ENCODE data around the gene KNTC1. TPM values are rescaled to one million over a fixed set of nuclear protein-coding genes. Genes with fewer than 3 reads are reported as not detected.
"Not testable (repeated sequence)": the region's sequence is repeated elsewhere in the genome, so short reads cannot be mapped to it uniquely, and the experiment has no call there.

The KNTC1 gene
- total RNA-seq, 2 donors from 2014 or later: 163 to 199 TPM

- H3K36me3 Mint-ChIP-seq; DNase-seq (ENCODE audit: low spot score in 2 of 2); ATAC-seq; H3K9me3 Mint-ChIP-seq; H3K27ac Mint-ChIP-seq: not testable (repeated sequence)
Measured at GRCh38 chr12:122653291-122653690, 126.2 kb downstream of the KNTC1 start.

- H3K9me3 Mint-ChIP-seq: no peaks in the 10 kb centered on the region
- H3K27ac Mint-ChIP-seq: no peak overlapping the region
- ATAC-seq (no peak), DNase-seq (ENCODE audit: low spot score in 2 of 2) (no peak)
- no peaks in the 10 kb centered on the region for H3K36me3 Mint-ChIP-seq
Measured at GRCh38 chr12:122656298-122656697, 129.2 kb downstream of the KNTC1 start.

- DNase-seq (ENCODE audit: low spot score in 2 of 2) (no peak), ATAC-seq (peak in 1 of 2 donors; percentile 22)
- H3K27ac Mint-ChIP-seq: no peak overlapping the region
- no peaks in the 10 kb centered on the region for H3K36me3 Mint-ChIP-seq
- no peaks in the 10 kb centered on the region for H3K9me3 Mint-ChIP-seq
Measured at GRCh38 chr12:122659579-122659978, 132.5 kb downstream of the KNTC1 start.

GRCh38 chr12:122661246-122661645, 134.2 kb downstream of the KNTC1 start:
- no peaks in the 10 kb centered on the region for H3K36me3 Mint-ChIP-seq
- DNase-seq (ENCODE audit: low spot score in 2 of 2) (no peak), ATAC-seq (no peak)
- no peak overlapping the region for H3K27ac Mint-ChIP-seq
- no peaks in the 10 kb centered on the region for H3K9me3 Mint-ChIP-seq

- ATAC-seq: no peak
- DNase-seq (ENCODE audit: low spot score in 2 of 2): no peak
- H3K36me3 Mint-ChIP-seq: no peaks in the 10 kb centered on the region
- no peak overlapping the region for H3K27ac Mint-ChIP-seq
- H3K9me3 Mint-ChIP-seq: no peaks in the 10 kb centered on the region
Measured at GRCh38 chr12:122661938-122662337, 134.9 kb downstream of the KNTC1 start.

- ATAC-seq (no peak), DNase-seq (ENCODE audit: low spot score in 2 of 2) (no peak)
- no peak overlapping the region for H3K27ac Mint-ChIP-seq
- H3K9me3 Mint-ChIP-seq: no peaks in the 10 kb centered on the region
- no peaks in the 10 kb centered on the region for H3K36me3 Mint-ChIP-seq
Measured at GRCh38 chr12:122665349-122665748, 138.3 kb downstream of the KNTC1 start.

DNA sequence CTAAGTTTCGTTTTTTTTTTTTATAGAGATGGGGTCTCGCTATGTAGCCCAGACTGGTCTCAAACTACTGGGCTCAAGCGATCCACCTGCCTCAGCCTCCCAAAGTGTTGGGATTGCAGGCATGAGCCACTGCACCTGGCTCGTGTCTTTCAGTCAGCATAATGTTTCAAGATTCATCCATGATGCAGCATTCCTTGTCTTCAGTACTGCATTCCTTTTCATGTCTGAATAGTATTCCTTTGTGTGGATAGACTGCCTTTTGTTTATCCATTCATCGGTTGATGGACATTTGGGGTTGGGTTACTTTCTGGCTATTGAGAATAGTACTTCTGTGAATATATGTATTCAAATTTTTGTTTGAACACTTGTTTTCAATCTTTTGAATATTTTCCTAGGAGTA, 138.7 kb downstream of the KNTC1 start:
- ATAC-seq (no peak), DNase-seq (ENCODE audit: low spot score in 2 of 2) (no peak)
- no peaks in the 10 kb centered on the region for H3K9me3 Mint-ChIP-seq

GRCh38 chr12:122668268-122668667, 141.2 kb downstream of the KNTC1 start:
- DNase-seq (ENCODE audit: low spot score in 2 of 2): no peak
- Mint-ChIP-seq H3K9me3 (no peaks in the 10 kb centered on the region), H3K36me3 (no peaks in the 10 kb centered on the region), H3K27ac (no peak overlapping the region)
- peak in 1 of 2 donors; percentile 58 for ATAC-seq

More for the DNA sequence above, 138.7 kb downstream of the KNTC1 start:
- H3K36me3 Mint-ChIP-seq: no peaks in the 10 kb centered on the region
- H3K27ac Mint-ChIP-seq: no peak overlapping the region

DNA sequence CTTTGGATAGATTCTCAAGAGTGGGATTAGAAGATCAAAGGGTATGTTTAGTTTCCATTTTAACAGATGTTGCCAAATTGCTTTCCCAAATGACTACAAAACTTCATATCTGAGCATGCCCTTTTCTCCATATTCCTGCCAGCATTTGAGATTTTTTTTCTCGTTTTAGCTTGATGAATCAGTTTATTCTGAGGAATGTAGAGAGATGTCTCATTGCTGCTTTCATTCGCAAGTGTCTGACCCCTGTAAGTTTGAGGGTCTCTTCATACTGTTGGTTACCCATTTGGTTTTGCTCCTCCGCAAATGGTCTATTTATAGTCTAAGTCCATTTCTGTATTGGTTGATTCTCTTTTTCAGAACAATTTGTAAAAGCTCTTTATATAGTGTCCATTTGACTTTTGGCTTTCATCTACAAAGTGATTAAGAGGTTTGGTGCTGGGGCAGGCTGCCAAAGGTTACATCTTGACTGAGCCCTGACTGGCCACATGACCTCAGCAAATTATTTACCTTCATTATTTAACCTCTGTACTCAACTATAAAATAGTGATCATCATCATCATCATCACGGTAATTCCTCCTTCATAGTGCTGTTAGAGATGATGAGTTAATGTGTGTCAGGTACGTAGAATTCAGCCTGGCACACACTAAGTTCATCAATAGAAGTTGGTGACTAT, 142.5 kb downstream of the KNTC1 start:
- ATAC-seq: no peak
- no peaks in the 10 kb centered on the region for H3K36me3 Mint-ChIP-seq

DNA sequence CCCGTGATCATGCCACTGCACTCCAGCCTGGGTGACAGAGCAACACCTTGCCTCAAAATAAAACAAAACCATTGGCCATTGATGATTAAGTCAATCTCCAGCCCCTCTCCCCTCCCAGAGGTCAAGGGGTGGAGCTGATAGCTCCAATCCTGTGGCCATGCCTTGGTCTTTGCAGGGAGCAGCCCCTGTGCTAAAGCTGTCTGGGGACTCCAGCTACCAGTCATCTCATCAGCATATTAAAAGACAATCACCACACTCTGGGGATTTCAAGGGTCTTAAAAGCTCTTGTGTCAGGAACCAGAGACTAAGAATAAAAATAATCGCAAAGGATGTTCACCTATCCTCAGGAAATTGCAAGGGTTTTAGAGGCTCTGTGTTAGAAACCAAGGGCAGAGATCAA, 145.5 kb downstream of the KNTC1 start:
- DNase-seq (ENCODE audit: low spot score in 2 of 2) (no peak), ATAC-seq (no peak)
- Mint-ChIP-seq H3K36me3 (no peaks in the 10 kb centered on the region), H3K27ac (no peak overlapping the region), H3K9me3 (no peaks in the 10 kb centered on the region)

More for the DNA sequence above, 142.5 kb downstream of the KNTC1 start:
- Mint-ChIP-seq H3K27ac (no peak overlapping the region), H3K9me3 (no peaks in the 10 kb centered on the region)
- no peak for DNase-seq (ENCODE audit: low spot score in 2 of 2)

Other genes with a start within 250 kb of the KNTC1 start
- 10 to 100 TPM; 40.7 to 69.0 TPM for gene CLIP1, start 104.6 kb upstream of the KNTC1 start, total RNA-seq
- 10 to 100 TPM; 36.7 to 46.2 TPM for gene ZCCHC8, start 26.3 kb upstream of the KNTC1 start, total RNA-seq
- gene RSRC2, start 313 bp upstream of the KNTC1 start, total RNA-seq: 100 to 1,000 TPM; 115 to 135 TPM
- gene HCAR2, start 176.1 kb downstream of the KNTC1 start, total RNA-seq: under 1 TPM in 1 of 2 donors, not detected in 1; 0.39 TPM
- gene HCAR3, start 189.6 kb downstream of the KNTC1 start, total RNA-seq: under 1 TPM in 1 of 2 donors, not detected in 1; 0.09 TPM
- gene HCAR1, start 203.6 kb downstream of the KNTC1 start, total RNA-seq: 1 to 10 TPM in 1 of 2 donors, under 1 TPM in 1; 0.52 to 1.8 TPM
- gene DENR, start 225.6 kb downstream of the KNTC1 start, total RNA-seq: 10 to 100 TPM; 58.6 to 65.0 TPM
- 1 to 10 TPM in 1 of 2 donors, under 1 TPM in 1; 0.37 to 1.8 TPM for gene CCDC62, start 247.3 kb downstream of the KNTC1 start, total RNA-seq